Mucosa of rectum (tissue), 2 donors: ENCODE results near the gene PTPN22.

Experiments
- H3K27ac ChIP-seq, 2 donors: one replicate each; pipeline ENCODE4 v1.7.0; 2013; ENCODE audit warnings: inconsistent platforms in 2 of 2, low read depth in 2 of 2, low read length in 2 of 2
- H3K27me3 ChIP-seq, 2 donors: one replicate each; pipeline ENCODE4 v1.7.0; 2013; ENCODE audit warnings: low read length in 2 of 2; ENCODE audit not compliant: control insufficient read depth in 2 of 2, insufficient read depth in 2 of 2
- H3K36me3 ChIP-seq, 2 donors: one replicate each; pipeline ENCODE4 v1.7.0; 2013; ENCODE audit warnings: low read length in 2 of 2; ENCODE audit not compliant: control insufficient read depth in 2 of 2, insufficient read depth in 2 of 2
- H3K4me1 ChIP-seq, 2 donors: one replicate each; pipeline ENCODE4 v1.7.0; 2013; ENCODE audit warnings: low read length in 2 of 2, mild to moderate bottlenecking in 1 of 2; ENCODE audit not compliant: control insufficient read depth in 2 of 2, insufficient read depth in 2 of 2
- H3K4me3 ChIP-seq, 2 donors: one replicate each; pipeline ENCODE4 v1.7.0; 2013; ENCODE audit warnings: low read length in 2 of 2
- H3K9ac ChIP-seq, 2 donors: one replicate each; pipeline ENCODE4 v1.7.0; 2013; ENCODE audit warnings: low read length in 2 of 2, low read depth in 1 of 2, mild to moderate bottlenecking in 1 of 2
- H3K9me3 ChIP-seq, 2 donors: one replicate each; pipeline ENCODE4 v1.7.0; 2013; ENCODE audit warnings: low read length in 2 of 2; ENCODE audit not compliant: control insufficient read depth in 2 of 2
- donor health status: healthy.
- donor health status: Normal muscosa, but diverticular disease.

PTPN22 gene

DNA sequence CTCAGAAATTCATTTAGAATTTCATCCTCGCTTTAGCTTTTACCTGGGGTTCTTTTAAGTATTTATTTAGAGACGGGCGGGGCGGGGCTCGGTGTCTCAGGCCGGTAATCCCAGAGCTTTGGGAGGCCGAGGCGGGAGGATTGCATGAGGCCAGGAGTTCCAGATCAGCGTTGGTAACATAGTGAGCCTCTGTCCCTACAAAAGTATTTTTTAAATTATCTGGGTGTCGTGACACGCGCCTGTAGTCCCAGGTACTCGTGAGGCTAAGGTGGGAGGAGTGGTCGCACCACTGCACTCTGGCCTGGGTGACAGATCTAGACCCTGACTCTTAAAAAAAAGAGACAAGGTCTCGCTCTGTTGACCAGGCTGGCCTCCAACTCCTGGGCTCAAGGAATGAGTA, 58.3 kb downstream of the PTPN22 start:
- no peak overlapping the region for H3K4me3 ChIP-seq
- H3K9ac ChIP-seq, result no peak overlapping the region
- H3K27me3 ChIP-seq, result no peaks in the 10 kb centered on the region
- H3K27ac ChIP-seq, result no peak overlapping the region
- no peaks in the 10 kb centered on the region for H3K36me3 ChIP-seq
- no peaks in the 10 kb centered on the region for H3K9me3 ChIP-seq
- peaks cover 15 to 16% of the 10 kb centered on the region in 2 donors for H3K4me1 ChIP-seq

DNA sequence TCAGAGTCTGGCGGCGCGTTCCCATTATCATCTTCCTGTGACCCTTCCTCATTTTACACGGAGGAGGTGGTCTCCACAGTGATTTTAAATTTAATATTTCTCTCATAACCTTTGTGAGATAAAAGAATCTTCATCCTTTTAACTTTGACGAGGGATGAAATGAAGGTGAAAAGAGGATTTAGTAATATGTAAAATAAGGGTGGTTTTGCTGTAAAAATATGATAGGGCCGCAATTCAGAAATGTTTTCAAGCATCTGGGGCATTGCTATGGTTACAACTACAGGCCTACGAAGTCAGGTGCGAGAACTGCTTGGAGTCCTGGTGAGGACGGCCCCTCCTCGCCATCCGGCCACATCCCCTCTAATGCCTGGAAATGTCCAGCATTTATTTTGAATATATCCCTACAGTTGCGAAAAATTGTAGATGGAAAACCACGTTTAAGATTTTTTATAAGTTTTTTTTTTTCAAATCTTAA, 58.8 kb downstream of the PTPN22 start:
- Histone ChIP-seq H3K9ac (peak overlapping the region; percentile 54 to 74), H3K27me3 (no peaks in the 10 kb centered on the region)

DNA sequence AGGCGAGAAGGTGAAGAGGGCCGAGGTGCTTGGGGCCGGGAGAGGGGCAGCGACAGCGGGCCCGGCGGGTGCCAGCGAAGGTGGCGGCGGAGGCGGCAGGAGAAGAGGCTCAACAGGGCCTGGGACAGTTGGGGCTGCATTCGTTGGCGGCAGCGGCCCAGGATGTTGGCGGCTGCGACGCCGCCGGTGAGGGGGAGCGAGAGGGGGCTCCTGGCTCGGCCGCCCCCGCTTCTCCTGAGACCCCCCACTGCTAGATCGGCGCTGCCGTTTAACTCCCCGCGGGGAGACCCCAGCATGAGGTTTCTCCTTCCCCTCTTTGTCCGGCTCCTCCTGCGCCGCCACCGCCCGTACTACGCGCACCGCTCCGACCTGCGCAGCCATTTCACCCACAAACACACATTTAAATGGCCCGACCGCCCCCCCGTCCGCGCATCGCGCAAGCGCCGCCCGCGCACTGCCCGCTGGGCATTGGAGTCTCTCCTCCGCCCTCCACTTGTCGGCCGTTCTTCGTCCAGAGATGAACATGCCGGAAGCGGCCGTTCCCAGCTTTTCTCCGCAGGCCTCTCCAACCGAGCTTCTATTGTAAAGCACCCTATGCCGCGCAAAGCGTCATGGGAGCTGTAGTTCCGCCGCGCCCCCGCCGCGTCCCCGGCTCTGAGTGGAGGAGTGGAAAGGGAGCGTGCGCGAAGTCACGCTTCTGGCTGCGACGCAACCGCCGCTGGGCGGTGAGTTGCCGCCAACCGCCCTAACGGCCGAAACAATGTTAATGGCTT, 59.4 kb downstream of the PTPN22 start, which contains the start of gene RSBN1:
Gene RSBN1, minus strand, starts transcription at position 589 of the 773 bp plus-strand sequence. Its CDS starts 64 bp downstream, at position 525.
- Histone ChIP-seq H3K4me3 (peak within 1 kb of the TSS; percentile 99 to 100), H3K36me3 (no peaks in the 10 kb centered on the region), H3K27me3 (no peaks in the 10 kb centered on the region), H3K9ac (peak within 1 kb of the TSS; percentile 99 to 100), H3K27ac (peak within 1 kb of the TSS; percentile 96 to 97), H3K4me1 (peaks cover 15 to 19% of the 10 kb centered on the region in 2 donors), H3K9me3 (no peaks in the 10 kb centered on the region)

More for the DNA sequence above, 58.8 kb downstream of the PTPN22 start:
- no peaks in the 10 kb centered on the region for H3K9me3 ChIP-seq
- H3K36me3 ChIP-seq, result no peaks in the 10 kb centered on the region
- H3K27ac ChIP-seq, result peak overlapping the region; percentile 83 to 97
- peaks cover 15 to 19% of the 10 kb centered on the region in 2 donors for H3K4me1 ChIP-seq
- peak overlapping the region; percentile 79 to 100 for H3K4me3 ChIP-seq

DNA sequence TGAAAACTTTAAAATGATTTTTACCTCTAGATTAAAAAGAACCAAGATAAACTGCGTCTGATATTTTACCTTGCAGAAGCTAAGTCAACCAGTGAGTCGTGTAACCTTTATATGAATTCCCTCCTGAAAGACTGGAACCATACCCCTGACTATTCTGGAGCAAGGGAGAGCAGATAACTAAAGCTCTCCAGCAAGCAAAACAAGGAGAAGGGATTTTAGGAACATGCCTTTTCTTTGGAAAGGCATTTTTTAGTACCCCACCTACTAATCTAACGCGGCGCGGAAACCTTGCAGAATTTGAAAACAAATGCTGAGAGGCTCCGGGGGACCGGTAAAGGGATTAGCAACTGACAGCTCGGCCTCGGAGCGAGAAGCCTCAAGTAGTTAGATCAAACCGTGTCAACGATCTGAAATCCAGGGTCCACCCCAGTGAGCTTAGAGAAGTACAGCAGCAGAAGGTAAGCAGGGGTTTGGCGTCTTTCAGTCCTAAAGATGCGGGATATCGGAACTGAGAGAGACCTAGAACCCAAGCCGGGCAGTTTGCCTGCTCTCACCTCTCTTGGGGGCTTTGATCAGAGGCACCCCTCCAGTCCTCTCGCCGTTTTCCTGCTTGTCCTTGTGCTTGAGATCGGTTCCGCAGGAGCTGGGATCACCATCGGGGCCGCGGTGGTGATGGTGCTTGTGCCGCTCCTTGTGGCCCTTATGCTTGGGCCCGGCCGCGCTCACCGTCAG, 60.2 kb downstream of the PTPN22 start:
- H3K27me3 ChIP-seq, result no peaks in the 10 kb centered on the region
- H3K9me3 ChIP-seq, result no peaks in the 10 kb centered on the region
- no peaks in the 10 kb centered on the region for H3K36me3 ChIP-seq
- H3K27ac ChIP-seq, result peak overlapping the region; percentile 96 to 97
- peak overlapping the region; percentile 99 to 100 for H3K9ac ChIP-seq
- peak overlapping the region; percentile 99 to 100 for H3K4me3 ChIP-seq
- H3K4me1 ChIP-seq, result peaks cover 15 to 19% of the 10 kb centered on the region in 2 donors

DNA sequence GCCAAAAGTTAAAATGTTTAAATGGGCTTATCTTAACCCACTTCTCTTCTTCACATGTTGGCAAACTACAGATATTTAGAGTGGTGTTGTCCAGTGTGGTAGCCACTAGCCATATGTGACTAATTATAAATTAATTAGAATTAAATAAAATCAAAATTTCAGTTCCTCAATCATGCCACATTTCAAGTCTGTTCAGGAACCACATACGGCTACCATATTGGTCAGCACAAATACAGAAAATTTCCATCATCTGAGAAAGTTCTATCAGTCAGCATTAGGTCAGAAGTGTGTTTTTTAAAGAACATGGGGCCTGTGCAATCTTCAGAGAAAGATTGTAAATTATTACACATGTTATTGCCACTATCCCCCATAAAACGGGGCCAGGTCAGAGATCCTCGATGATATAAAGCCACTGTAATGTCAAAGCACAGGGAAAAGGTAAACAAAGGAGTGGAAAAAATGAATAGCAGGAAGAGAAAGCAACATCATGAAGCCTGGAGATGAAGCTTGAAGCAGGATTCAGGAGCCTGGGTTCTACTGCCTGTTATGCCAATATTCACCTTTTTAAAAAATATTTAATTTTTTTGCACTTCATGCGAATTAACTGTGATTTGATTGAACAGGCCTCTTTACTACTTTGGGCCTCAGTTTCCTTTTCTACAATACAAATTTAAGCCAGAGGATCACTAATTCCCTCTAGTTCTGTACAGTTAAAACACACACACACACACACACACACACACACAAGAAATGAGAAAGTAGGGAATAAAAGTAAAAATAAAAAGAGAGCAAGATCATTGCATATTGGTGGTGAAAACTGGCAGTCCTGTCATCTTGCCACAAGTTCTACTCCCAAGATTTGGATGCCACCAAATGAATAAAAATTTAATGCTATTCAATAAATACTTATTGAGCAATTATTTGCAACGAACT, 61.6 kb downstream of the PTPN22 start:
- Histone ChIP-seq H3K27ac (peak overlapping the region; percentile 68 to 97), H3K9ac (peak overlapping the region; percentile 99 to 100), H3K36me3 (no peaks in the 10 kb centered on the region), H3K9me3 (no peaks in the 10 kb centered on the region), H3K4me1 (peaks cover 15 to 19% of the 10 kb centered on the region in 2 donors), H3K27me3 (no peaks in the 10 kb centered on the region), H3K4me3 (peak overlapping the region; percentile 99 to 100)

DNA sequence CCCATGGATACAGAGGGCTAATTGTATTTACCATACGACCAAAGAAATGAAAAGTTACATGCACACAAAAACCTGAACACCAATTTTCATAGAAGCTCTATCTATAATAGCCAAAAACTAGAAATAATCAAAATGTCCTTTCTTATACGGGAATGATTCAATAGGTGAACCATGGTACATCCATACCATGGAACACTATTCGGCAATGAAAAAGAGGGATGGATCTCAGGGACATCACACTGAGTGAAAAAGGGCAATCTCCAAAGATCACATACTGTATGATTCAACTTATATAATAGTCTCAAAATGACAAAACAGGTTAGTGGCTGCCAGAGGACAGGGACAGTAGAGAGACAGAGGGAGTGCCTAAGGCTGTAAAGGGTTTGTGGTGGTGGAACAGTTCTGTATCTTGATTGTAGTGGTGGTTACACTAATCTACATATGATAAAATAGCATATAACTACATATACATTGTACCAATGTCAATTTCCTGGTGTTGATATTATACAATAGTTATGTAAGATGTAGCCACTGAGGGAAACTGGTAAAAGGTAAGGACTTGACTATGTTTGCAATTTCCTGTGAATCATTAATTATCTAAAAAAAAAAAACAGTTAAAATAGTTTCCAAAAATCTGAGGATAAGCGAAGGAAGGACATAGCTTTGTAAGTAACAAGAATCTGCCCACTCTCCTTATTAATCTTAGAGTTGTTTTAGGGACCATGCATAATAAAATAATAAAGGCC, 62.9 kb downstream of the PTPN22 start:
- Histone ChIP-seq H3K4me3 (peak overlapping the region in 1 of 2 donors; percentile 99), H3K9ac (no peak overlapping the region), H3K4me1 (peaks cover 22 to 24% of the 10 kb centered on the region in 2 donors), H3K27me3 (no peaks in the 10 kb centered on the region), H3K36me3 (no peaks in the 10 kb centered on the region), H3K9me3 (no peaks in the 10 kb centered on the region), H3K27ac (peak overlapping the region; percentile 68 to 97)

DNA sequence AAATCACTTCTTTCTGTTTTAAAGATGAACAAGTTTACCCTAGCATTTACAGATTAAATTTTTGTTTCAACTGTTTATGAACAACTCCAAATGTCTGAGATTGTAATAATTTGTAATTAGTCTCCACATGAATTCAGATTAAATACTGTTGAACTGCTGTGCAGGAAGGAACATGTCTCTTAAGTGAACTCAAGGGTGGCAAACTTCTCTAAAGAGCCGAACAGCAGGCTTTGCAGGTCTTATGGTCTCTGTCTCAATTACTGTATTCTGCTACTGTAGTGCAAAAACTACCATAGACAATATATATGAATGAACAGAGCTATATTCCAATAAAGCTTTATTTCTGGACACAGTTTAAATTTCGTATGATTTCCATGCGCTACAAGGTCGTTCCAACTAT, 65.9 kb downstream of the PTPN22 start:
- Histone ChIP-seq H3K27ac (no peak overlapping the region), H3K4me3 (no peak overlapping the region), H3K27me3 (no peaks in the 10 kb centered on the region), H3K9me3 (no peaks in the 10 kb centered on the region), H3K4me1 (peaks cover 17 to 30% of the 10 kb centered on the region in 2 donors), H3K36me3 (no peaks in the 10 kb centered on the region), H3K9ac (no peak overlapping the region)

DNA sequence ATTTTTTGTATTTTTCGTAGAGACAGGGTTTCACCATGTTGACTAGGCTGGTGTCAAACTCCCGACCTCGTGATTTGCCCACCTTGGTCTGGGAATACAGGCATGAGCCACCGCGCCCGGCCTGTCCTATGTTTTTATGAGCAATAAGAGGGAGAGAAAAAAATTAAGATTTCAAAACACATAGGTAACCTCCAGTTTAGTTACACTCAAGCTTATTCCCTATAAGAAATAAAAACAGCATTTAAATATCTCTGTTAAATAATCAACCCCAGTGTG, 66.3 kb downstream of the PTPN22 start:
- peaks cover 17 to 27% of the 10 kb centered on the region in 2 donors for H3K4me1 ChIP-seq
- no peak overlapping the region for H3K9ac ChIP-seq
- H3K27ac ChIP-seq, result no peak overlapping the region
- H3K36me3 ChIP-seq, result no peaks in the 10 kb centered on the region
- H3K9me3 ChIP-seq, result no peaks in the 10 kb centered on the region
- no peak overlapping the region for H3K4me3 ChIP-seq
- H3K27me3 ChIP-seq, result no peaks in the 10 kb centered on the region
